Osteoblast (primary cell): ENCODE results near the gene KMT2E. TPM values are rescaled to one million over a fixed set of nuclear protein-coding genes. Genes with fewer than 3 reads are reported as not detected.
A peak's percentile ranks its signal among the peaks of the same experiment; 100 is the strongest.

Source experiments
- DNase-seq: peaks from one replicate; pipeline ENCODE4 v3.0.0; 2011; ENCODE audit warnings: low spot score, mixed read lengths; ENCODE audit not compliant: insufficient read length; ENCODE audit errors: missing footprints
- H2AFZ ChIP-seq: 2 replicates; pipeline ENCODE4 v1.6.0; 2011; ENCODE audit warnings: mild to moderate bottlenecking, low read length
- H3K27ac ChIP-seq: 2 replicates; pipeline ENCODE4 v1.5.1; 2011; ENCODE audit warnings: mild to moderate bottlenecking, low read depth, low read length, moderate library complexity
- H3K27me3 ChIP-seq: 2 replicates; pipeline ENCODE4 v1.6.0; 2012; ENCODE audit warnings: mild to moderate bottlenecking, control low read depth, inconsistent platforms, low read length, moderate library complexity; ENCODE audit not compliant: insufficient read depth
- H3K36me3 ChIP-seq: 2 replicates; pipeline ENCODE4 v1.5.1; 2011; ENCODE audit warnings: mild to moderate bottlenecking, low read length, control low read depth, moderate library complexity; ENCODE audit not compliant: insufficient read depth
- H3K4me1 ChIP-seq: 2 replicates; pipeline ENCODE4 v1.5.1; 2011; ENCODE audit warnings: mild to moderate bottlenecking, low read length, control low read depth, moderate library complexity; ENCODE audit not compliant: insufficient read depth
- H3K4me2 ChIP-seq: 2 replicates; pipeline ENCODE4 v1.6.0; 2011; ENCODE audit warnings: mild to moderate bottlenecking, low read length; ENCODE audit not compliant: insufficient read depth
- H3K4me3 ChIP-seq: fragments of 200-600 bp; sonication (generic); 3 replicates; pipeline ENCODE4 v1.5.1; 2012; ENCODE audit warnings: mild to moderate bottlenecking, low read length, inconsistent platforms; ENCODE audit not compliant: insufficient read depth
- H3K79me2 ChIP-seq: 2 replicates; pipeline ENCODE4 v1.6.0; 2012; ENCODE audit warnings: mild to moderate bottlenecking, low read length, control low read depth, inconsistent platforms; ENCODE audit not compliant: insufficient read depth
- H3K9me3 ChIP-seq: 2 replicates; pipeline ENCODE4 v1.5.1; 2011; ENCODE audit warnings: low read depth, low read length, control low read depth
- H4K20me1 ChIP-seq: 2 replicates; pipeline ENCODE4 v1.6.0; 2012; ENCODE audit warnings: mild to moderate bottlenecking, low read length, control low read depth; ENCODE audit not compliant: insufficient read depth
- CTCF ChIP-seq: IDR thresholded peaks from 2 replicates; pipeline ENCODE4 v1.5.1; 2011; ENCODE audit warnings: mild to moderate bottlenecking, low read depth, low read length, moderate library complexity; ENCODE audit errors: extremely low read depth
- total RNA-seq: library from RNA; depleted of rRNA; stranded (reverse); fragments of >200 nt; gene quantifications from 2 replicates; pipeline ENCODE4 v1.2.3, GENCODE V29; 2012

The KMT2E gene
- total RNA-seq, 1 donor = 124 TPM

DNA sequence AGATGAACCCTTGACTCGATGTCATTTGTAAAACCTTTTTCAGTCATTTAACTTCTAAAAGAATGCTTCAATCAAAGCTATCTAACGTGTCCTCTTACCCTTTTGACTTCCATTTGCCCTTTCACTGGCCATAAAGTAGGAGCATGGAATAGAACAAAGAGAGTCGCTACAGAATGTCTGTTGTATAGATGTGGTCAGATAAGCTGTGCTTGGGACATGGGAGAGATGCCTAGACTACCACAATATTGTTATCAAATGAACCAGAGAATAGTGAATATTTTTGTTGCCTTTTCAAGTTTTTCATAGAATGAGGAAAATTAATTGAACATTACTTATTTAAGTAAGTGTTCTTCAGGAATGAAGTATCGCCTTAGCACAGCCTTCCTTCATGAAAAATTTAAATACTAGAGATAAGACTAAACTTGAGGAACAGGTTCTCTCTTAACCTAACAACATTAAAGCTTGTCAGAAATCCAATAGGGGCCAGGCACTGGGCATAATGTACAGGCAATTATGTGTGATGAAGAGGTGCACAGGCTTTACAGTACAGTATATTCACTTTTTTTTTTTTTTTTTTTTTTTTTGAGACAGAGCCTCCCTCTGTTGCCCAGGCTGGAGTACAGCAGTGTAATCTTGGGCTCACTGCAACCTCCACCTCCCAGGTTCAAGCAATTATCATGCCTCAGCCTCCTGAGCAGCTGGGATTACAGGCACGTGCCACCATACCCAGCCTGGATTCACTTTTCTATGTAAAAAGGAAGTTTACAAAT, 7.5 kb upstream of the KMT2E start:
- DNase-seq = no peak
- Histone ChIP-seq H3K27ac (peak overlapping the region; percentile 38), H3K4me3 (no peak overlapping the region), H3K9me3 (no peaks in the 10 kb centered on the region), H3K4me1 (peaks cover 63% of the 10 kb centered on the region), H2AFZ (no peak overlapping the region), H3K79me2 (peaks cover 78% of the 10 kb centered on the region), H3K4me2 (no peak overlapping the region), H3K27me3 (no peaks in the 10 kb centered on the region), H3K36me3 (peaks cover 18% of the 10 kb centered on the region), H4K20me1 (peaks cover 64% of the 10 kb centered on the region)
- TF ChIP-seq CTCF = peak; percentile 5

DNA sequence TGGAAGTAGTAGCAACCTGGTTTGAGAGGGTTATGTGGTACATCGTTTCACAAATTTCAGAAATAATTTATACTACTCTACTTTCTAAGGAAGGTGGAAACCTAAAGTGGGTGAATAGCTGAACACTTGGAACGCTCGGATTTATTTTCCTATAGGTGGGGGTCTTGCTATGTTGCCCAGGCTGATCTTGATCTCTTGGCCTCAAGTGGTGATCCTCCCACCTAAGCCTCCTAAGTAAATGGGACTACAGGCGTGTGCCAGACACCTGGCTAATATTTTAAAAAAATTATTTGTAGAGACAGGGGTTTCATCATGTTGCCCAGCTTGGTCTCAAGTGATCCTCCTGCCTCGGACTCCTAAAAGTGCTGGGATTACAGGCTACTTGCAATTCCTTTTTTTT, 6.7 kb upstream of the KMT2E start:
- H3K27ac ChIP-seq = peak overlapping the region; percentile 38
- no peak for TF ChIP-seq CTCF
- no peak for DNase-seq
- peaks cover 18% of the 10 kb centered on the region for H3K36me3 ChIP-seq
- no peaks in the 10 kb centered on the region for H3K9me3 ChIP-seq
- H3K27me3 ChIP-seq = no peaks in the 10 kb centered on the region
- peaks cover 86% of the 10 kb centered on the region for H3K79me2 ChIP-seq
- H4K20me1 ChIP-seq = peaks cover 56% of the 10 kb centered on the region
- H2AFZ ChIP-seq = no peak overlapping the region
- peaks cover 60% of the 10 kb centered on the region for H3K4me1 ChIP-seq
- no peak overlapping the region for H3K4me3 ChIP-seq
- H3K4me2 ChIP-seq = no peak overlapping the region

- H2AFZ ChIP-seq = no peak overlapping the region
- H3K4me3 ChIP-seq = peak overlapping the region; percentile 94
- no peak for TF ChIP-seq CTCF
- H4K20me1 ChIP-seq = peaks cover 33% of the 10 kb centered on the region
- peaks cover 15% of the 10 kb centered on the region for H3K36me3 ChIP-seq
- H3K4me1 ChIP-seq = peaks cover 37% of the 10 kb centered on the region
- peaks cover 95% of the 10 kb centered on the region for H3K79me2 ChIP-seq
- peak overlapping the region; percentile 100 for H3K27ac ChIP-seq
- peak; percentile 36 for DNase-seq
- H3K9me3 ChIP-seq = no peaks in the 10 kb centered on the region
- H3K27me3 ChIP-seq = no peaks in the 10 kb centered on the region
- H3K4me2 ChIP-seq = peak overlapping the region; percentile 97
Measured at GRCh38 chr7:105009667-105010503, 4.1 kb upstream of the KMT2E start.
